HG03108 (cell line): ENCODE data around the gene SQOR.

ENCODE experiments used
- ATAC-seq: cut with Tn5 transposase; IDR thresholded peaks from one replicate; pipeline ENCODE4 v1.9.1; 2021; ENCODE audit warnings: moderate library complexity; ENCODE audit not compliant: unreplicated experiment

SQOR gene

GRCh38 chr15:45657764-45658545 is 23.1 kb downstream of the SQOR start:
- ATAC-seq: no peak

GRCh38 chr15:45660231-45660979 is 25.6 kb downstream of the SQOR start:
- ATAC-seq: no peak

GRCh38 chr15:45662375-45662774 is 27.5 kb downstream of the SQOR start:
- no peak for ATAC-seq

GRCh38 chr15:45664451-45664850 is 29.6 kb downstream of the SQOR start:
- no peak for ATAC-seq

- ATAC-seq: no peak
Observed at GRCh38 chr15:45665261-45665660, 30.4 kb downstream of the SQOR start.

- no peak for ATAC-seq
Observed at GRCh38 chr15:45666119-45666875, 31.5 kb downstream of the SQOR start.

GRCh38 chr15:45667002-45667401 is 32.2 kb downstream of the SQOR start:
- no peak for ATAC-seq

- no peak for ATAC-seq
Observed at GRCh38 chr15:45668386-45668785, 33.6 kb downstream of the SQOR start.

- no peak for ATAC-seq
Observed at GRCh38 chr15:45669422-45669821, 34.6 kb downstream of the SQOR start.

- ATAC-seq: no peak
Observed at GRCh38 chr15:45670091-45670490, 35.3 kb downstream of the SQOR start.

GRCh38 chr15:45670511-45670910 is 35.7 kb downstream of the SQOR start:
- no peak for ATAC-seq

GRCh38 chr15:45674677-45675076 is 39.8 kb downstream of the SQOR start:
- no peak for ATAC-seq

GRCh38 chr15:45677797-45678196 is 43.0 kb downstream of the SQOR start:
- no peak for ATAC-seq

GRCh38 chr15:45678459-45679178 is 43.8 kb downstream of the SQOR start:
- no peak for ATAC-seq

GRCh38 chr15:45684533-45684932 is 49.7 kb downstream of the SQOR start:
- no peak for ATAC-seq

- no peak for ATAC-seq
Observed at GRCh38 chr15:45689616-45690015, 54.8 kb downstream of the SQOR start.

- no peak for ATAC-seq
Observed at GRCh38 chr15:45690581-45691260, 55.9 kb downstream of the SQOR start.

- no peak for ATAC-seq
Observed at GRCh38 chr15:45701108-45701507, 66.3 kb downstream of the SQOR start.

GRCh38 chr15:45702041-45702440 is 67.2 kb downstream of the SQOR start:
- ATAC-seq: no peak

GRCh38 chr15:45703670-45704328 is 69.0 kb downstream of the SQOR start:
- no peak for ATAC-seq
